Measurements from ENCODE around the gene SUPT5H. TPM values are rescaled to one million over a fixed set of nuclear protein-coding genes. Genes with fewer than 3 reads are reported as not detected.

SUPT5H gene
- total and polyA plus RNA-seq, 2 of the 4 experiments (the other 2 are of a cell fraction) = 75.3 to 116 TPM

DNA sequence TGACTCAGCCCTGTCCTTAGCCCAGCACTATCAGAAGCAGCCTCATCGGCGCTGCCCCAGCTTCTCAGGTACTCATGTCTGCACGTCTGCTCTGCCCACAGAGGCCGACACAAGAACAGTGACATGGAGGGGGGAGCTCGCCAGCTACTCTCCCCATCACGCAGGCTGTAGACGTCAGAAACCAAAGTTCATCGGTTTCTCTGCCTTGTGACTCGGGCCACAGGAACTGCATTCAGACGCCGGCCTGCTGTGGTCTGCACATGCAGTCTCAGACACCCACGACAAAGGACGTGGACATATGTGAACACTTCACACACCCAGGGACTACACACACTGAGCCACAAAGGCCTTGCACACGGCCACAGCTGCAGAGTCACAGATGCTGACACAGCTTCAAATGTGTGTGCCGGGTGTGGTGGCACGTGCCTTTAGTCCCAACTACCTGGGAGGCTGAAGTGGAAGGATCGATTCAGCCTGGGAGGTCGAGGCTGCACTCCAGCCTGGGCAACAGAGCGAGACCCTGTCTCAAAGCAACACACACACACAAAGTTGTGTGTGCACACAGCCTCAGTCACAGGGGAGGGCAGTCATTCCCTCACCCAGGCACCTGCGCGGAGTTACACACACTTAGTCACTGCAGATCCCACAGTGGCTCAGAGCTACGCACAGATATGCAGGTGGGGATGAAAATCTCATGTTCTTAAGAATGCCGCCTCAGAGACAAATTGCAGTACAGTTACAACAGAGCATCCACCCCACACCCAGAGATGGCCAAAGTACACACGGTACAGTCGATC, 43.6 kb upstream of the SUPT5H start (continued):
- 0 out of 2 replicates have a peak, but pooled peaks have one; percentile 10 for TF ChIP-seq MXI1 (IDR thresholded peaks at IDR 0.05; ENCODE audit: borderline replicate concordance, low read depth, low read length)
- peak; percentile 44; the same call in 1 of the 2 replicates for TF ChIP-seq MAZ (IDR thresholded peaks at IDR 0.05; ENCODE audit: borderline replicate concordance, low read depth, low read length)
